Measurements from ENCODE around the gene GRB14.
"Not testable (repeated sequence)": the region's sequence is repeated elsewhere in the genome, so short reads cannot be mapped to it uniquely, and the experiment has no call there.

The GRB14 gene

DNA sequence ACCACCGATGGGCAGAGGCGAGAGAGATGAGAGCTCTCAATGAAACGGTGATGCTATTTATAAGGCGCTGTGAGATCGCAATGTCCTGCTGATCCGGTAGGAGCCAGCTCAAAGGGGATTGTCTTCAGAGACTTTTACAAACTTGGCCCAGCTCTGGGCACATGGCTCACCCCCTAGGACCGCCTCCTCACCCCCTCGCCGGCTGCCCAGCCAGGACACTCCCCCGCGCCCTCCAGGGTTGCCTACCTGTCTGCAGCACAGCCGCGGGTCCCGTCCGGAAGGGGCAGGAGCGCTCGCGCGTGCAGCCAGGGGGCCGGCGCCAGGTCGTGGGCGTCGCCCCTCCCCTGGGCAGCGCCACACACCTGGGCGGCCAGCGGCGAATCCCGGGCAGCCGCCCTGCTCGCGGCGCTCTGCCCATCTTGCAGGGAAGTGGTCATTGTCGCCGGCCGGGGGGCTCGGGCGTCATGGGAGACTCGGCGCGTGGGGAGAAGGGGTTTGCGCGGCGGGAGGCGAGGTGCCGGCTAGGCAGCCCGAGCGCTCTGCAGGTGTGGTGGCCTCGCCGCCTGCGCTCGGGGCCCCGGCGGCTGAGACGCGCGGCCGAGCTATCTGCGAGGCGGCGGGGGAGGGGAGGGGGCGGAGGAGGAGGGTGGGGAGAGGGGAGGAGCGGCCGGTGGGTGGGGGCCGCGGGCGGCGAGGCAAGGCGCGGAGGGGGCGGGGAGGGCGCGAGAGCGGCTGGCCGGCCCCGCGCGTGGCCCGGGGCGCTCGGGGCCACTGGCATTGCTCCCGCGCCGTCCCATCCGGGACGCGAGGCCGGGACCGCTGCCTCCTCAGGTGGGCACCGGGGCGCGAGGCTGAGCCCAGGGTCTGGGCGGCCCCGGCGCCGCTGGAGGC, at the start of gene GRB14:
Gene GRB14, minus strand, starts transcription at position 610 of the 891 bp plus-strand sequence. Its CDS starts 173 bp downstream, at position 437.
- no peak for DNase-seq (ENCODE audit: low spot score)

DNA sequence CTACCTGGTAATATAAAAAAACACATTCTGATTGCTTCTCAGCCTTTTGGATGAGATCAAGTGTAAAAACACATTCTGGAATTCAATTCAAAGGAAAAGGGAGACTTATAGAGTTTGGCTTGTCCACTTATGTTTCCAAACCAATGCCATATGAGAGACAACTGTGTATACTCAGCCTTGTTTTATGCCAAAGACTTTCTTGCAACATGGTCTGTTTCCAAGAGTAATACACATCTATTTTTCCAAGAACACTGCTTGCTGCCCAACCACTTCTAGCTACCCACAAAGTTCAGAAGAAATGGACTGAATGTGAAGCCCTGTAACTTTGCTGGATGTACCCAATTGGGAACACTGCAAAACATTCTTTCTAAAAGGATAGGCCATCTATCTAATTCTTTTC, 48.0 kb upstream of the GRB14 start:
- DNase-seq (ENCODE audit: low spot score) = no peak

DNA sequence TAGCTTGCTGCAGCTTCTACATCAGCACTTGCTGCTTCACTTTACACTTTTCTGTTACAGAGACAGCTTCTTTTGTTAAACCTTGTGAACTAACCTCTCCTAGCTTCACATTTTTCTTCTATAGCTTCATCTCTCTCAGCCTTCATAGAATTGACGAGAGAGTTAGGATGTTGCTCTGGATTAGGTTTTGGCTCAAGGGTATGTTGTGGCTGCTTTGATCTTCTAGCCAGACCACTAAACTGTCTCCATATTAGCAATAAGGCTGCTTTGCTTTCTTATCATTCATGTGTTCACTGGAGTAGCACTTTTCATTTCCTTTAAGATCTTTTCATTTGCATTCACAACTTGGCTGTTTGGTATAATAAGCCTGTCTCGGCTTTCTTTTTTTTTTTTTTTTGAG, 46.3 kb upstream of the GRB14 start:
- no peak for DNase-seq (ENCODE audit: low spot score)

DNA sequence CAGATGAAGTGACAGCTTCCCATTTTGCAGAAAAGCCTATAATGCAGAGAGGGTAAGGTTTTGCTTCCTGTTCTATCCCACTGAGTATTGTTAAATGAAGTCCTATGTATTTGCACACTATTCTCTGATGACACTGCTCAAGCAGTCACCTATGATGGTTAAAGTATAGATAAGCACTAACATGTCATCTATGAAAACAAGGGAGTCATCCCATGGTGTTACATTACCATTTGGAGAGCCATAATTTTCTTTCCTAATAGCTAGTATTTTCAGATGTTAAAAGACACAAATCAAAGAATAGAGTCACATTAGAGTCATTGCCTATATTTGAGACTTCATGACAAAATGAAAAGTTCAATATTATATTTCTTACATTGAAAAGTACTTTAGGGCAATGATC, 42.8 kb upstream of the GRB14 start:
- DNase-seq (ENCODE audit: low spot score) = no peak

DNA sequence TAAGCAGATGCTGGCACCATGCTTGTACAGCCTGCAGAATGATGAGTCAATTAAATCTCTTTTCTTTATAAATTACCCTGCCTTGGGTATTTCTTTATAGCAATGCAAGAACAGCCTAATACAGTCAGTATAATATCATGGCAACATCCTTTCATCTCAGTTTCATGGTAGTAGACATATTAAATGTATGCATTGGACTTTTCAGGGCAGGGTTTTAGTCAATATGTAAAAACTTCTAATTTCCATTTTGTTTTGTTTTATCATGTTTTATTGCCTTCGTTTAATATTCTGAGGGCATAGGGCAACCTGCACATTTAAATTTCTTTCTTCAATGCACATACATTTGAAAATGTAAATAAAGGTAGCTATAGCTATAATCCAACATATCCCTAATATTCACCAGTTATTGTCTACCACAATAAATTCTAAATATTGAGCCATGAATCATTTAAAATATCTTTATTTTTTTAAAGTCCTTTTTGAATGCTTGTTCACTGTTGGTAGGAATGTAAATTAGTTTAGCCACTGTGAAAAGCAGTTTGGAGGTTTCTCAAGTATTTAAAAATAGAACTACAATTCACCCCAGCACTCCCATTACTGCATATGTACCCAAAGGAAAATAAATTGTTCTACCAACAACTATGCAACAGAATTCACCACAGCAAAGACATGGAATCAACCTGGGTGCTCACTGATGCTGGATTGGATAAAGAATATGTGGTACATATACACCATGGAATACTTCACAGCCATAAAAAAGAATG, 41.8 kb upstream of the GRB14 start:
- DNase-seq (ENCODE audit: low spot score) = no peak

DNA sequence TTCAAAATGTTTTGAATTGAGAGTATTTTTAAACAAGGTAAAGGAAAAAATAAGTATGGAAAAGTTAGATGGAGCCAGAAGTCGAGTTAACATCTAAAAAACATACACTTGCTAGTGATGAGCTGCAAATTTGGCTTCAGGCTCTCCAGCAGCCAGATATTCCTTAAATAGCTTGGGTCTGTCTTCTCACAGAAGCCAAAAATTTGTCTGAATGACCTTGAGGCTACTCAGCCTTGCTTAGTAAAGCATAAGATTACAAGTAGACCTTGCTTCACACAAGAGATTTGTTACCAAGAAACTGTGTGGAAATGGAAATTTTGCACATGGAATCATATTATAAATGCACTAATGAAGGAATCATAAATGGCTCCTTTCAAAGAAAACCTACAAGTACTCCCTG, 40.8 kb upstream of the GRB14 start:
- DNase-seq (ENCODE audit: low spot score) = no peak

DNA sequence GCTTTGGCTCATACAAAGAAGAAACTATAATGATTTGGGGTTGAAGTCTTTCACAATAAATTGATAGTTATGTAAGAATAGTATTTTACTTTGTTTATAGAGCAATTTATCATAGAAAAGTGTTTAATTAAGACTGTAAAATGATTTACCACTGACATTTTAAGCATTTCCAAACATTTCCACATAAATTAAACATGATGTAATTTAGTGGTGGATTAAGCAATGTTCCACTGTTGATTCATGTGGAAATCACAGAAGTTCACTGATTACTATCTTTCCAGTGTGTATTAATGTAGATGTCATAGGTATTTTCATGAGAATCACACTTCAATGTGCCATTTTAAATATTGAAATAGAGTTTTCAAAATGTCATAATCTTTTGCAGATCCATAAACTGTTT, 40.1 kb upstream of the GRB14 start:
- DNase-seq (ENCODE audit: low spot score) = no peak

DNA sequence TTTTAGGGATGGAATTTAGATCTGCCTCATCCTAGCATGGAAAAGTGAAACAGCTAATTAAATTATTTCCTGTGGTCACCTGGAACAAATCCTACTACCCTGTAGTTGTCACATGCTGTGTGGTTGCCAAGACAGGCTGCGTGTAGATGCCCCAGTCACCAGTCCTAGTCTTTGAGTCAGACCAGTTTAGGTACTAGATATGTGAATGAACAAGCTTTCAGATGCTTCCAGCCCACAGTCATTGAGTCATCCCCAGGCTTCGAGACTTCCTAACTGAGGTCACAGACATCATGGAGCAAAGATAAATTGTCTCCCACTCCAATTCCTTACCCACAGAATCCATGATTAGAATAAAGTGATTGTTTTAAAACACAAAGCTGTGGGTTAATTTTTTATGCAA, 35.8 kb upstream of the GRB14 start:
- DNase-seq (ENCODE audit: low spot score) = no peak

DNA sequence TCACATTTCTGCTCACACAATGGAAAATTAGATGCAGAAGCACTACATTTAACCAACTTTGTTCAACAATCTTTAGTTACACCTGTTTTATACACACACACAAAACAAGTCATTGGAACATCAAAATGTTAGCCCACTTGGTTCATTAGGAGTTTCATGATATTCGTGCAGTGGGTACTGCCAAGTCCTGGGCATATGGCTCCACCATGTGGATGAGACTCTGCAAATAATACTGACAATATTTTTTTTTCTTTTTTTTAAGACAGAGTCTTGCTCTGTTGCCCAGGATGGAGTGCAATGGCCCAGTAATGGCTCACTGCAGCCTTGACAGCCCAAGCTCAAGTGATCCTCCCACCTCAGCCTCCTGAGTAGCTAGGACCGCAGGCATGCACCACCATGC, 34.5 kb upstream of the GRB14 start:
- no peak for DNase-seq (ENCODE audit: low spot score)

DNA sequence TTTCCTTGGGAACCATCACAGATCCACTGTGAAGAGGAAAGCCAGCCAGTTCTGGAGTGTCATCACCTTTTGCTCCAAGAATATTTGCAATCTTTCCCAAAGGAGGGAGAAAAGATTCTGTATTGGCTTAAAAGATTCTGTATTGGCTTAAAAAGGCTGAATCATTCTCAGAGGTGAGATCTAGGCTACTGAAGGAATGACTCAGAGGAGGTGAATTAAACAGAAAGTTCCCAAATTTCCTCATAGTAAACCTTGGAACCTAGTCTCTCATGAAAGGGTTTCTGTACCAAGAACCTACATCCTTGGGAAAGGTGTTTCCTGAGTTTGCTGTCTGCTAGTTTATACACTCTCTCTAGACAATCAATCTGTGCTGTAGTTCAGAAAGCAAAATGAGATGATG, 34.1 kb upstream of the GRB14 start:
- no peak for DNase-seq (ENCODE audit: low spot score)

DNA sequence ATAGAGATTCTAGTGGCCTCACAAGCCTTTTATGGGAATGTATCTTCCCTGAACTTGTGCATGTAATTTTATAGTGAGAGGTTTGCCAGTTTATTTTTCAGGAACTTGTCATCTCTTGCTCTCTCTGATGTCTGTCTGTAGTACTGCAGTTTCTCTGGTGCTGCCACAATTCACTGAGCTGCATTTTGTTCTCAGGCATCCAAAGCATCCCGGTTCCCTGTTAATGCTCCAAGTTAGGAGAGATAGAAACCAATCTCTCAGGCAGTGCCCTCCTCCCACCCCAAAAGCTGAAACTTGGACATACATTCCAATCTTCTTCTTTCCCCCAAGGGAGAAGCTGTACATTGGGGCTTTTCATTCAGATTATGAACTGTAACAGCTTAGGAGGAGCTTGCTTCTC, 30.1 kb upstream of the GRB14 start:
- no peak for DNase-seq (ENCODE audit: low spot score)

DNA sequence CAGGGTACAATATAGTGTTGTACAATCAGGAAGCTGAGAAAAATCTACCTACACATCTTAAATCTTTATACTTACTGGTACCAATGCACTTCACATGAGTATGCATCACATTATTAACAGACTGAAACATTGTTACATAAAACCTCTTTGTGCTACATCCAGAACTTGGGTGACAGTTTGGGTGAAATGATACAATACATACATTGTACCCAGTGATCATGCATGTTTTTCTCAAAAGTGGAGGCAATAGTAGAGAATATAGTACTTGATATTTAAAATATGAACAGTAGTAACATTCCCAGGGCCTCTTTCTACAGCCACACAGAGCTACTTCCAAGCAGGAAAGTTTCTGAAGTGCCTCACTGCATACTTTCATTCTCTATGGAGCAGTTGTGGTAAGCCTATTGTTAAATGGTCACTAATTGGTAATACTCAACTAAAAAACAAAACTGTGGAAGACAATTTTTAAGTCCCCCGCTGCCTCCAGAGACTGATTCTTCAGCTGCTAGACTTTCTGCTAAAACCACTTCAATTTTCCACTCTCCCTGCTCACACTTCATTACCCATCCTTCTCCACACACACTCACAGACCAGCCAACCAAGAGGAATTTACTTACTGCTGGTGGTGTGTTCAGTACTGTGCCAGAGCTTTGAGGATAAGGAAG, 22.9 kb upstream of the GRB14 start:
- DNase-seq (ENCODE audit: low spot score) = no peak

DNA sequence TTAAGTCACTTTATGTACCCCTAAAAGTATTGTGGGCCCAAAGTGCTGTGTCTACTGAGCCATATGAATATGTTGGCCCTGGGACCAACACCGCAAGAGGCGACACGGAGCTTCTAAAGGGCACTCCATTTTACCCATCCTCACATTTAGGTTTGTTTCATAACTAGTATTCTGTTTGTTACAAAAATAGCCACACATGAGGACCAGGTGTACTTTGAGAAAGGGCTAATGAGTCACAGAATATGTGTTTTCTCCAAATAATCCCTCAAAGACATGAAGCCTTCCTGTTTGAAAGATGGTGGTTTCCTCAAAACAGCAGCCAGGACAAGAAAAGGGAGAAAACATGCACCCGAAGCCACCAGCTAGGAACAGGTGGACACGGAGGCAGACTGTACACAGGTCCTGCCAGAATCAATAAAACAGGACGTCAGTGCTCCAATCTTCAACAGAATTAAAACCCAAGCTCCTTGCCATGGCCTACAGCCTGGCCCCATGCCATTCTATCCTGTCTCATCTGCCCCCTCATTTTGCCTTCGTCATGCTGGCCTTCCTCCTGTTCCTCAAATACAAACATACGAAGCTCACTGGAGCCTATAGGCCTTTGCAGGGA, 21.8 kb upstream of the GRB14 start:
- no peak for DNase-seq (ENCODE audit: low spot score)

DNA sequence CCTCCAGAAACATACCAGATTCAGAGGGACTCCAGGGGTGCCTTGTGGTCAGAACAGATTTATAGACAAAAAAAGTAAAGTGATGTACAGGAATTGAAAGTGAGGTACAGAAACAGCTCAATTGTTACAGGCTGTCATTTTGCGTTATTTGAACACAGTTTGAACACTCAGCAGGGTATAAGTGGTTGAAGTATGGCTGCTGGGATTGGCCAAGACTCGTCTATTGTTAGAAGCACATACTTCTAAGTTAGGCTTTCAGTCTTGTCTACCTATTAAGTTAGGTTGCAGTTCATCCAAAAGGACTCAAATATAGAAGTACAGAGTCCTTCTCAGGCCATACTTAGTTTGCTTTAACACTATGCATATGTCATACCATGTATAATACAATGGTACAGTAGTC, 21.0 kb upstream of the GRB14 start:
- DNase-seq (ENCODE audit: low spot score) = no peak

DNA sequence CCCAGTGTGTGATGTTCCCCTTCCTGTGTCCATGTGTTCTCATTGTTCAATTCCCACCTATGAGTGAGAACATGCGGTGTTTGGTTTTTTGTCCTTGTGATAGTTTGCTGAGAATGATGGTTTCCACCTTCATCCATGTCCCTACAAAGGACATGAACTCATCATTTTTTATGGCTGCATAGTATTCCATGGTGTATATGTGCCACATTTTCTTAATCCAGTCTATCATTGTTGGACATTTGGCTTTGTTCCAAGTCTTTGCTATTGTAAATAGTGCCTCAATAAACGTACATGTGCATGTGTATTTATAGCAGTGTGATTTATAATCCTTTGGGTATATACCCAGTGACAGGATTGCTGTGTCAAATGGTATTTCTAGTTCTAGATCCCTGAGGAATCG, 7.0 kb upstream of the GRB14 start:
- DNase-seq (ENCODE audit: low spot score) = not testable (repeated sequence)

DNA sequence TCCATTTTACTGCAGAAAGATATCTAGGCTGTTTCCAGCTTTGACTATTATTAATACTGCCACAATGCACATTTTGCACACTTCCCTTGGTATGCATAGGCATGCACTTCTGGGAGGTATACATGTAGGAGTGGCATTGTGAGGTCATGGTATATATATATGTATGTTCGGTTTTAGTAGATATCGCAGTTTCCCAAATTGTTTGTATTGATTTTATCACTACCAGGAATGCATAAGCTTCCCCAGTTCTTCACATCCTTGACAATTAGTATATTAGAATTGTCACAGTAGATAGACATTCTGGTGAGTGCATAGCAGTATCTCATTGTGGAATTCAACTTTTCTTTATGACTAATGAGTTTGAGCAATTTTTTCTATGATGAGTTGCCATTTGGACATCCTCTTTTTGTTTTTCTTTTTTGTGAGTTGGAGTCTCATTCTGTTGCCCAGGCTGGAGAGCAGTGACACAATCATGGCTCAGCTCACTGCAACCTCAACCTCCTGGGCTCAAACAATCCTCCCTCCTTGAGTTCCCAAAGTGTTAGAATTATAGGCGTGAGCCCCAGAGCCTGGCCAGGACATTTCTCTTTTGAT, 4.2 kb upstream of the GRB14 start:
- no peak for DNase-seq (ENCODE audit: low spot score)

DNA sequence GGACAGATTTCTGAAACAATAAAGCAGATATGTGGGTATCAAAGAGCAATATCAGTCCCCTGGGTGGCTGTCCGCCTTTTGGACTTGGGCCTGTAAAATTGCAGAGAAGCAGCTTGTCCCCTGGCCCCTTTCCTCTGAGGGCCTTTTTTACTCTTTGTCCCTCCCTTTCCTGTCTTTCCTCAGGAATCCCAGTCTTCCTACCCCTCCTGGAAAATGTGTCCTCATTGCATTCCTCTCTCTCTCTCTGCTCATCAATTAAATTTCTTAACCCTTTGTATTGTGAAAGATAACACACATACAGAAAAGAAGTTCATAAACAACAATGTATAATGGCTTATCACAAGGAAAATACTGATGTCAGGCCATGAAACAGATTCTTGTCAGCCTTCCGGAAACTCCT, 3.0 kb upstream of the GRB14 start:
- no peak for DNase-seq (ENCODE audit: low spot score)

DNA sequence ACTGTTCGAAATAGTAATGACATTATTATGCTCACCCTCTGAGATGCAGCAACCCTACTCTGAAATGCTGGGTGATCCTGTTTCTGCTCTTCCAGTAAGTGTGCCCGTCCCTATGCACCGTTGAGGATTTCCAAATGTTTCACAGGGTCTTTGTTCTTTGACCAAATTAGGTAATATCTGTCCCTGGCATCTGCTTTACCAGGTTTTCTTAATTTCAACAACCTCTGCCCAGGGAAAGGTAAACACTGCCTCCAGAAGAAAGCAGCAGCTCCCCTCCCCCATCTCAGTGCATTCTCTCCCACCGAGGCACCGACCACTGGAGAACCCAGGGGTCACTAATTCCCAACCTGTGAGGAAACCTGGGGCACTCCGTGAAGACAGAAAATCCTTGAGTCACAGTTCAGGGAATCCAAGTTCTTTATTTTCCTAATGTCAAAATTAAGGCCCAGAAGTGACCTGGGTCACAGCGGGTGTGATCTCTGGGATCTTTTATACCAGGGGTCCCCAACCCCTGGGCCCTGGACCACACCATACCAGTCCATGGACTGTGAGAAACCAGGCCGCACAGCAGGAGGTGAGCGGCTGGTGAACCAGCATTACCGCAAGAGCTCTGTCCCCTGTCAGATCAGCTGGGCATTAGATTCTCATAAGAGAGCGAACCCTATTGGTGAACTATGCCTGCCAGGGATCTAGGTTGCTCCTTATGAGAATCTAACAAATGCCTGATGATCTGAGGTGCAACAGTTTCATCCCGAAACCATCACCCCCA, 1.2 kb upstream of the GRB14 start:
- no peak for DNase-seq (ENCODE audit: low spot score)

DNA sequence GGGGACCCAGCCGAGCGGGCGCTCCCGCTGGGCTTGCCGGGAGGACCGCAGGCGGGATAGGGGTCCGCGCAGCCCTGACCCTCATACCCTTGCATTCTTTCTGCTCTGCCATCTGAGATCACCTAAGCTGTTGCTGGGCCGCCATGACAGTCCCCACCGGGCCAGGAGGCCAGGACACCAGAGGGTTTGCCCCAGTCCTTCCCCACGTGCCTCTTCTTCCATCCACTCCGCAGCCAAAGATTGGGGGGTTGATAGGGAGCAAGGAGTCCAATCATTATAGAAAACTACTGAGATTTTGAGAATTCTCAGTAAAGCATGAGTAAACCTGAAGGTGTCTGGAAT, 453 bp upstream of the GRB14 start:
- DNase-seq (ENCODE audit: low spot score) = no peak

DNA sequence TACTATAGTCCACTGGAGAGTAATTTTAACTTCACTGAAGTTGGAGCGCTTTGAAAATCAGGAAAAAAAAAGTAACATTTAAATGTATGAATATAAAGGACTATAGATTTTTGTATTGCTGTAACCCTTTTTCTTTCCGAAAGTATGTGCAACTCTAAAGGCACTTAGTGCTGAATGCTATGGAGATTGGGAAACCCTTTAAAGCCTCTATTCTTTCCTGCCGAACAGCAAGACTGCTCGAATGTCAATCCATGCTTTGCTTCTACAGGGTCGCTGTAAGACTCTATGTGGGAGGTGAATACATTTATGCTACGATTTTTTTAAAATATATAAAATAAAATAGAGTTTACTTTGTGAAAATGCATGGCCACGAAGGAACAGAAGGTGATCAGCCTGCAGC, 825 bp downstream of the GRB14 start:
- DNase-seq (ENCODE audit: low spot score) = no peak

DNA sequence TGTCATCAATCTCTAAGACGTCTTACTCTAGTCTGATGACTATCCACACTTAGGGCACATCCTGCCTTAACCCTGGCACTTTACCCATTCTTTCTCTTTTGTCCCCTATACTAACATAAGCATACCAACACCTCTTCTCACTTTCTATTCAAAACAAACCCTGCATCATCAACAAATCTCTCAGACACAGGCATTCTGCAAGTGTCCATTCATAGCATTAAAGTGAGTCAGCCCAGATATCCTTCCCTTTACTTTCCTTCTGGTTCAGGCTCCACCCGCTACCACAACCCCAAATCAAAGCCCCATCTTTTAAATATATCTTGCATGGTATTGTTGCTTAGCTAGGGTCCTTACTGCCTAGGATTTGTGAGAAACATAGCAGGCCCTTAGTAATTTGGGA, 3.8 kb downstream of the GRB14 start:
- no peak for DNase-seq (ENCODE audit: low spot score)

Measured in hematopoietic multipotent progenitor cell treated with erythropoietin and hydrocortisone succinate and interleukin-3 and kit ligand, for 17 days (in vitro differentiated cells).